ENCODE data around the gene APC2. TPM values are rescaled to one million over a fixed set of nuclear protein-coding genes. Genes with fewer than 3 reads are reported as not detected.
"Not testable (repeated sequence)": the region's sequence is repeated elsewhere in the genome, so short reads cannot be mapped to it uniquely, and the experiment has no call there.

APC2 gene
- total and polyA plus RNA-seq, 5 experiments from 2014 or later: 0.08 to 0.29 TPM; not detected in 3

DNA sequence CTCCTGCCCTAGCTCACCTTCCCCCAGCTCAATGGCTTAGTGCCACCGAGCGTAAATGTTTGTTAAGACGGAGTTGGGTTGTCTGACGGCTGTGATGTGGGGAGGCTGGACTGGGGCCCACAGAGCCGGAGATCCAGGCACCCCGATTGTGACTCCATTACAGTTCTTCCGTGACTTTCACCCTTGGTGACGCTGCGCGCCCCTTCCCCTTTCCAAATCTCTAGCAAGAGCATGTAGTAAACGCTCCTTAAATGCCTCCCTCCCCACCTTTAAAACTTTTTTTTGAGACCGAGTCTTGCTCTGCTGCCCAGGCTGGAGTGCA lies 41.9 kb downstream of the APC2 start:
- peaks cover 0 to 2% (median 0%) of the 10 kb centered on the region in 5 donors for H3K27me3 Mint-ChIP-seq
- no peak for ATAC-seq
- H3K36me3 Mint-ChIP-seq: no peaks in the 10 kb centered on the region
- no peaks in the 10 kb centered on the region for H3K9me3 Mint-ChIP-seq
- H3K4me1 Mint-ChIP-seq: peaks cover 11 to 22% (median 15%) of the 10 kb centered on the region in 4 donors
- peak overlapping the region; percentile 72 to 86 (median 80) for H3K4me3 Mint-ChIP-seq
- POLR2A ChIA-PET: interaction anchor here (0.6 to 2.2 kb wide), 6 partner anchors 12 to 413 kb away, joined by 3 to 14 read pairs (median 6); partner anchors contain the start of genes C19orf25 and CIRBP
- peak overlapping the region in 4 of 10 donors; percentile 32 to 83 (median 44) for H3K27ac Mint-ChIP-seq
- no peak for DNase-seq

DNA sequence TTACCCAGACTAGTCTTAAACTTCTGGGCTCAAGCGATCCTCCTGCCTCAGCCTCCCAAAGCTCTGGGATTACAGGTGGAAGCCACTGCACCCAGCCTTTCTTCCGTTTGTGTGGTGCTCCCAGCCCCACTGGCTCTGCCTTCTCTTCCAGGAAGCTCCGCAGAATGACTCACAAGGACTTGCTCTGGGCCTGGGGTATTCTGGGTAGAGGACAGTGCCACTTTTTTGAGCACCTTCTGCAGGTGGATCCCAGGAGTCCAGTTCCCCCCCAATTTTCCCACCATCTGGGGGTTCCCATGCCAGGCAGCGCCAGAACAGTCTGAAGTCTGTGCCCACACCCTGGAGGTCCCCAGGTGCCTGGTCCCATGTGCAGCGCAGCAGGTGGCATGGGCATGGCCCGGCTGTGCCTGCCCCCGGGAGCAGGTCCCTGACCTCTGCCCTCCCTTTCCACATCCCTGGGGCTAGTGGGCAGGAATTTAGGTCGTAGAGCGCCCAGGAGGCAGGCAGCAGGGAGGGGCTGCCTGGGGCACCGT lies 42.6 kb downstream of the APC2 start:
- Mint-ChIP-seq H3K4me3 (peak overlapping the region in 7 of 10 donors; percentile 28 to 85 (median 77)), H3K27ac (no peak overlapping the region)
- no peak for DNase-seq

DNA sequence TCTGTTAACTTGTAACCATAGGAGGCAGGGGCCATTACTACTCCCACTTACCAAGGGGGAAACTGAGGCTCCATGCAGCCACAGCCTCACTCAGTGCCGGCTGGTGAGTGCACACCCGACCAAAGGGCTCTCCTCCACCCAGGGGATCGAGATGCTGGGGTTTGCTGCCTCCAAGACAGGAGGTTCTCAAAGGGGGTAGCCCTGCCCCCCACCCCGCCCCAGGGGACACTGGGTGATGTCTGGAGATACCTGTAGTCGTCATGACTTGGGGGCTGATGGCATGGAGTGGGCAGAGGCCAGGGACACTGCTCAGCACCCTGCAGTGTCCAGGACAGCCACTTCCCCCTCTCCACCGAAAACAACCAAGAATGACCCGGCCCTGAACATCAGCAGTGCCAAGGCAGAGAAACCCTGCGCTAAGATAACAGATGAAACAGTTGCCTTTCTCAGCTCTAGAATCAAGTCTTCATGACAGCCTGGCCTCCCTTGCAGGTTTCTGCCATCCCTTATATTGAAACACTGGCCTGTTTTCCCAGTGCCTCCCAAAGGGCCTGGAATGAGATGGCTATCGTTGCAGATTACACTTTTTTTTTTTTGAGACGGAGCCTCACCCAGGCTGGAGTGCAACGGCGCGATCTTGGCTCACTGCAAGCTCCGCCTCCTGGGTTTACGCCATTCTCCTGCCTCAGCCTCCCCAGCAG lies 44.3 kb downstream of the APC2 start:
- peak in 1 of 10 donors; percentile 53 for DNase-seq
- ATAC-seq: no peak
- POLR2A ChIA-PET: no interaction called here

More for the DNA sequence above, 42.6 kb downstream of the APC2 start:
- ATAC-seq: no peak
- Mint-ChIP-seq H3K4me1 (peaks cover 11 to 22% (median 15%) of the 10 kb centered on the region in 4 donors), H3K9me3 (no peaks in the 10 kb centered on the region), H3K27me3 (peaks cover 0 to 2% (median 0%) of the 10 kb centered on the region in 5 donors), H3K36me3 (no peaks in the 10 kb centered on the region)
- POLR2A ChIA-PET: no interaction called here

DNA sequence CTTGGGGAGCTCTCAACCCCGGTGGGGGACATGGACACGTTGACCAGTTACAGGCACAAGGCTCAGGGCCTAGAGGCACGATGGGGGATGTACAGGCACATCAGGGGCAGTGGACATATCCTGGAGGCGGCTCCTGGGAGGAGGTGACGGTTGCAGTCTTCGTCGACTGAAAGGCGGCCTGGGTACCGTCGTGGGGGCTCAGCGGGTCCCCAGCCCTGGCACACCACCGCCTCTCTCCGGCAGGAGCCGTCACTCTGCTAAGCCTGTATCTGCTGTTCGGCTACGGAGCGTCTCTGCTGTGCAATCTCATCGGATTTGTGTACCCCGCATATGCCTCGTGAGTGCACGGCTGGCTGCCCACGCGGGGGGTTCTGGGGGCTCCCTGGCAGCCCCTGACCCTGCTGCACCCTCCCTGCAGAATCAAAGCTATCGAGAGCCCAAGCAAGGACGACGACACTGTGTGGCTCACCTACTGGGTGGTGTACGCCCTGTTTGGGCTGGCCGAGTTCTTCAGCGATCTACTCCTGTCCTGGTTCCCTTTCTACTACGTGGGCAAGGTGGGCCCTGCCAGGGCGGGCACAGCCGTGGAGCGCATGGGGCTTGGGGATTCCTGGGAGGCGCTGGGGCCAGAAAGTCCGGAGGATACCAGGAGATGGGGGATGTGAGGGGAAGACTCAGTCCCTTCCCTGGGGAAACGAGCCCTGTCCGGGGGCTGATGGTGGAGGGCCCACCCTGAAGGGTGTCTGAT lies 45.3 kb downstream of the APC2 start:
- peaks cover 0 to 2% (median 0%) of the 10 kb centered on the region in 5 donors for H3K27me3 Mint-ChIP-seq
- POLR2A ChIA-PET: no interaction called here
- H3K4me3 Mint-ChIP-seq: no peak overlapping the region
- ATAC-seq: no peak
- H3K27ac Mint-ChIP-seq: peak overlapping the region in 1 of 10 donors; percentile 17
- peaks cover 7 to 14% (median 8%) of the 10 kb centered on the region in 4 donors for H3K4me1 Mint-ChIP-seq
- DNase-seq: no peak
- no peaks in the 10 kb centered on the region for H3K9me3 Mint-ChIP-seq
- no peaks in the 10 kb centered on the region for H3K36me3 Mint-ChIP-seq

More for the DNA sequence above, 44.3 kb downstream of the APC2 start:
- Mint-ChIP-seq H3K36me3 (no peaks in the 10 kb centered on the region), H3K27me3 (peaks cover 0 to 2% (median 0%) of the 10 kb centered on the region in 5 donors), H3K4me1 (peaks cover 10 to 20% (median 14%) of the 10 kb centered on the region in 4 donors), H3K4me3 (no peak overlapping the region), H3K9me3 (no peaks in the 10 kb centered on the region), H3K27ac (no peak overlapping the region)

DNA sequence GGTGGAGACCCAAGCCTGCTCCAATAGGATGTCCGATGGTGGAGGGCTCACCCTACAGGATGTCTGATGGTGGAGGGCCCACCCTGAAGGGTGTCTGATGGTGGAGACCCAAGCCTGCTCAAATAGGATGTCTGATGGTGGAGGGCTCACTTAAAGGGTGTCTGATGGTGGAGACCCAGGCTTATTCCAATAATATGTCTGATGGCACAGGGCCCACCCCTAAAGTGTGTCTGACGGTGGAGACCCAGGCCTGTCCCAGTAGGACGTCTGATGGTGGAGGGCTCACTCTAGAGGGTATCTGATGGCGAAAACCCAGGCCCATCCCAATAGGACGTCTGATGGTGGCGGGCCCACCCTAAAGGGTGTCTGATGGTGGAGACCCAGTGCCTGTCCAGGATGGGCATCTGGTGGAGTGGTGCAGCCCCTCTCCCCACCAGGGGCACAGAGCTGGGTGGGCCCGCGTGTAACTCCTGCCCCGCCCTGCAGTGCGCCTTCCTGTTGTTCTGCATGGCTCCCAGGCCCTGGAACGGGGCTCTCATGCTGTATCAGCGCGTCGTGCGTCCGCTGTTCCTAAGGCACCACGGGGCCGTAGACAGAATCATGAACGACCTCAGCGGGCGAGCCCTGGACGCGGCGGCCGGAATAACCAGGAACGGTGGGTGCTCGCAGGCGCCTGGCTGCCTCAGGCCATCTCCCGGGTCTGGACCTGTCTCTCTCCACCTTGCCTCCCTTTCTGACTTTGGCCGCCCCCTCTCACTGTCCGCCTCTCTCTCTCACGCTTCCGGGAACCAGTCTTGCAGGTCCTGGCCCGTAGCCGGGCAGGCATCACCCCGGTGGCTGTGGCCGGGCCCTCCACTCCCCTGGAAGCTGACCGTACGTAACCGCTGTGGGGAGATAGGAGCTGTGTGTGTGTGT lies 46.1 kb downstream of the APC2 start:
- Mint-ChIP-seq H3K36me3 (no peaks in the 10 kb centered on the region), H3K4me1 (peaks cover 4 to 8% (median 5%) of the 10 kb centered on the region in 4 donors), H3K9me3 (no peaks in the 10 kb centered on the region), H3K4me3 (no peak overlapping the region), H3K27ac (no peak overlapping the region), H3K27me3 (peaks cover 0 to 2% (median 0%) of the 10 kb centered on the region in 5 donors)
- no peak for ATAC-seq
- peak in 1 of 10 donors; percentile 49 for DNase-seq
- POLR2A ChIA-PET: no interaction called here

DNA sequence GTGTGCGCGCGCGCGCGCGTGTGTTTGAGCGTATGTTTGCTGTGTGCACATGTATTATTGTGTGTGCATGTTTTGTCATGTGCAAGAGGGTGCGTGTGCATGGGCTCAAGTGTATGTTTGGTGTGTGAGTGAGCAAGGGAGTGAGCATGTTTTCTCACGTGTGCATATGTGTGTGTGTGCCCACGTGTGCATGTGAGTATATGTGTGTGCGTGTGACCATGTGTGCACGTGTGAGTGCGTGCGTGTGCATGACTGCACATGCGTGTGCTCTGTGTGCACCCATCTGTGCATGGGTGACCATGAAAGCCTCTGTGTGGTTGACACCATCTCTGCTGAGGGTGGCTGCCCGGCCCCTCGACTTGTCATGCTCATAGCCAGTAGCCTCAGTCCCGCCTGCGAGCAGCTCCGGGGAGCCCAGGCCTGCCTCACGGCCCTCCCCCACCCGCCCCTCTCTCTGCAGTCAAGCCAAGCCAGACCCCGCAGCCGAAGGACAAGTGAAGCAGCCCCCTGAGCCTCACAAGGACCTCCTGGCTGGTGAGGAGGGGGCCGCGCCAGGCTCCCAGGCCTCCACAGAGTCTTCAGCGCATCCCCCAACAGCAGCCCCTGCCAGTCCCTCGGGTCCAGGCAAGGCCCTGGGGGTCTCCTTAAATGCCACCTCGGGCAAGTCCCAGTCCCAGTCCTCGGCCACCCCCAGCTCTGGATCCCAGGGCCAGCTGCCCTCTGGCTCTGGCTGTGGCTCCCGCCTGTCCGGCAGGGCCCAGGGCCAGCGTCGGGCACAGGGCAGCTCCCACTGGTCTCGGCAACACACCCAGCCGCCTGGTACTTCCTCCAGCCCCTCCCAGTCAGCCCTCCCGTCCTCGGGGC lies 47.0 kb downstream of the APC2 start:
- DNase-seq: peak in 1 of 10 donors; percentile 45

DNA sequence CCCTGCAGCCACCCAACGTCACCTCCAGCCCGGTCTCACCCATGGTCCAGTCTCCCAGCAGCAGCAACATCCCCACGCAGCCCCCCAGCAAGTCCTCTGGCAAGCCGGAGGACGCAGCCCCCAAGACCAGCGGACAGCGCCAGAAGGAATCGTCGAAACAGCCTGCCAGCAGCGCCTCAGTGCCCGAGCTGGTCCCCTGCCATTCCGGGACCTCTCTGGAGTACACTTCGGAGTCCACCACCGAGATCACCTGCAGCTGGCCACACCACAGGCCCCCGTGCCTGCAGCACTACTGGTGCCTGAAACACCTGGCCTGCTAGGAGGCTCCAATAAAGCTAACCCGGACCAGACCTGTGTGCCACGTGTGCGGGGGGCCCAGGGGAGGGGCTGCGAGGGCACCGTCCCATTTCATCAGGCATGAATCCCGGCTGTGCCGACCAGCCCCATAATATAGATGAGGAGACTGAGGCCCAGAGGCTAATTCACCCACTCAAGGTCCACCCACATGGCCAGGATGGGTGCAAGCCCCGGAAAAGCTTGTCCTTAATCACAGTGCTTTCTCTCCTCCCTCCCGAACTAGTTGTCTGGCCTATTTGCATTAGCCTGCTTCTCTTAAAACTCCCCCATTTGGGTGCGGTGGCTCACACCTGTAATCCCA lies 47.8 kb downstream of the APC2 start:
- no peak for DNase-seq
- H3K4me3 Mint-ChIP-seq: no peak overlapping the region
- H3K36me3 Mint-ChIP-seq: no peaks in the 10 kb centered on the region
- ATAC-seq: no peak
- H3K27ac Mint-ChIP-seq: no peak overlapping the region
- POLR2A ChIA-PET: no interaction called here
- H3K27me3 Mint-ChIP-seq: peaks cover 0 to 4% (median 0%) of the 10 kb centered on the region in 5 donors
- no peaks in the 10 kb centered on the region for H3K9me3 Mint-ChIP-seq
- peaks cover 0 to 2% (median under 1%) of the 10 kb centered on the region in 4 donors for H3K4me1 Mint-ChIP-seq

More for the DNA sequence above, 47.0 kb downstream of the APC2 start:
- H3K27ac Mint-ChIP-seq: no peak overlapping the region
- no peaks in the 10 kb centered on the region for H3K36me3 Mint-ChIP-seq
- no peak overlapping the region for H3K4me3 Mint-ChIP-seq
- peaks cover 0 to 3% (median 2%) of the 10 kb centered on the region in 4 donors for H3K4me1 Mint-ChIP-seq
- POLR2A ChIA-PET: no interaction called here
- H3K9me3 Mint-ChIP-seq: no peaks in the 10 kb centered on the region
- ATAC-seq: no peak
- H3K27me3 Mint-ChIP-seq: peaks cover 0 to 2% (median 0%) of the 10 kb centered on the region in 5 donors

DNA sequence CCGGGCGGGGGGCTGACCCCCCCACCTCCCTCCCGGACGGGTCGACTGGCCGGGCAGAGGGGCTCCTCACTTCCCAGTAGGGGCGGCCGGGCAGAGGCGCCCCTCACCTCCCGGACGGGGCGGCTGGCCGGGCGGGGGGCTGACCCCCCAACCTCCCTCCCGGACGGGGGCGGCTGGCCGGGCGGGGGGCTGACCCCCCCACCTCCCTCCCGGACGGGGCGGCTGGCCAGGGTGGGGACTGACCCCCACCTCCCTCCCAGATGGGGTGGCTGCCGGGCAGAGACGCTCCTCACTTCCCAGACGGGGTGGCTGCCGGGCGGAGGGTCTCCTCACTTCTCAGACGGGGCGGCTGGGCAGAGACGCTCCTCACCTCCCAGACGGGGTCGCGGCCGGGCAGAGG lies 49.3 kb downstream of the APC2 start:
- H3K4me3 Mint-ChIP-seq, H3K36me3 Mint-ChIP-seq, H3K27me3 Mint-ChIP-seq, H3K27ac Mint-ChIP-seq, ATAC-seq, H3K4me1 Mint-ChIP-seq, DNase-seq, POLR2A ChIA-PET, H3K9me3 Mint-ChIP-seq: not testable (repeated sequence)

DNA sequence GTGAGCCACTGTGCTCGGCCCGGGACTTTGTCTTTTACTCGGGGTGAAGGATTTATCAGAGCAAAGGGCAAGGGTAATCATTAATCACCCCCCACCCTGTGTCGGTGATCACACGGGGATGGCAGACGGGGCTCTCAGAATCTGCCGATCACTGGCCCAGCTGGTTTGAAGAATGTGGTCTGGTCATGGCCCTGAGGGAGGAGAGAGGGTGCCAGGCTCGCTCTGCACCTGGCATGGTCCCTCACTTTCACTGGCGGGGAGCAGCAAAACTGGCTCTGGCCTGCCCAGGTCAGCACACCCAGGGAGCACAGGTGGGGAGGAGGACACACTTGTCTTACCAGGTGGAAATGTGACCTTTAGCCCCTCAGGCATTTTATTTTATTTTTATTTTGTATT lies 51.3 kb downstream of the APC2 start:
- Mint-ChIP-seq H3K4me1 (peaks cover 3 to 12% (median 5%) of the 10 kb centered on the region in 4 donors), H3K9me3 (no peaks in the 10 kb centered on the region), H3K36me3 (peaks cover 0 to 2% (median 0%) of the 10 kb centered on the region in 3 donors), H3K27ac (peak overlapping the region in 1 of 10 donors; percentile 22), H3K4me3 (no peak overlapping the region), H3K27me3 (peaks cover 0 to 15% (median 2%) of the 10 kb centered on the region in 5 donors)
- ATAC-seq (no peak), DNase-seq (no peak)
- POLR2A ChIA-PET: no interaction called here

DNA sequence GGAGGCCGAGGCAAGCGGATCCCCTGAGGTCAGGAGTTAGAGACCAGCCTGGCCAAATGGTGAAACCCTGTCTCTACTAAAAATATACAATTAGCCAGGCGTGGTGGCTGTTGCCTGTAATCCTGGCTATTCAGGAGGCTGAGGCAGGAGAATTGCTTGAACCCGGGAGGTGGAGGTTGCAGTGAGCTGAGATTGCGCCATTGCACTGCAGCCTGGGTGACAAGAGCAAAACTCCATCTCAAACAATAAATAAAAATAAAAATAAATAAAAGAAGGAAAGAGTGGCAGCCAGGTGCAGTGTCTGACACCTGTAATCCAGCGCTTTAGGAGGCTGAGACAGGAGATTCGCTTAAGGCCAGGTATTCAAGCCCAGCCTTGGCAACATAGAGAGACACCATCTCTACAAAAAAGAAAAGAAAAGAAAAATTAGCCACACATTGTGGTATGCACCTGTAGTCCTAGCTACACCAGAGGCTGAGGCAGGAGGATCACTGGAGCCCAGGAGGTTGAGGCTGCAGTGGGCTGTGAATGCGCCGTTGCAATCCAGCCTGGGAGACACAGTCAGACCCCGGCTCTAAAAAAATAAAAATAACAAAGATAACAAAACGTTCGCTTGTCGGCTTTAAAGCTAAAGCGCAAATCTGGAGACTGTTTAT lies 52.6 kb downstream of the APC2 start:
- no peak for DNase-seq
- Mint-ChIP-seq H3K9me3 (no peaks in the 10 kb centered on the region), H3K4me1 (peaks cover 4 to 17% (median 6%) of the 10 kb centered on the region in 4 donors), H3K4me3 (peak overlapping the region in 4 of 10 donors; percentile 7 to 46 (median 32)), H3K27me3 (peaks cover 0 to 14% (median 2%) of the 10 kb centered on the region in 5 donors), H3K27ac (no peak overlapping the region), H3K36me3 (peaks cover 0 to 2% (median 0%) of the 10 kb centered on the region in 3 donors)
- POLR2A ChIA-PET: interaction anchor here (0.7 kb wide), 1 partner anchor 13 kb away, joined by 3 read pairs; no protein-coding TSS in a partner anchor
- no peak for ATAC-seq

Data from naive thymus-derived CD8-positive, alpha-beta T cell (primary cell).